ENCODE data around the gene N4BP2L2.

- TF ChIP-seq ZNF816 (CRISPR knock-in tag; IDR thresholded peaks at IDR 0.05; ENCODE audit: borderline replicate concordance), result no peak
- TF ChIP-seq CBFB (CRISPR knock-in tag; IDR thresholded peaks at IDR 0.05), result no peak
- TF ChIP-seq YY1 (IDR thresholded peaks at IDR 0.05; ENCODE audit: insufficient read depth, insufficient replicate concordance, low read depth, low read length), result no peak
- TF ChIP-seq EP300 (IDR thresholded peaks at IDR 0.05; ENCODE audit: low read depth in 2 of 2, low read length in 2 of 2), result no peak
- no peak for TF ChIP-seq EP300 (CRISPR knock-in tag; IDR thresholded peaks at IDR 0.05; ENCODE audit: borderline replicate concordance)
- no peak for TF ChIP-seq DMAP1 (CRISPR knock-in tag; IDR thresholded peaks at IDR 0.05)
- TF ChIP-seq CTCF (CRISPR knock-in tag; IDR thresholded peaks at IDR 0.05), result no peak
- TF ChIP-seq NFYB (CRISPR knock-in tag; IDR thresholded peaks at IDR 0.05), result no peak
- no peak for TF ChIP-seq ZNF496 (CRISPR knock-in tag; IDR thresholded peaks at IDR 0.05; ENCODE audit: insufficient replicate concordance)
- no peak for TF ChIP-seq ZNF281 (CRISPR knock-in tag; IDR thresholded peaks at IDR 0.05; ENCODE audit: borderline replicate concordance)
- TF ChIP-seq HINFP (CRISPR knock-in tag; IDR thresholded peaks at IDR 0.05; ENCODE audit: low read depth), result no peak
- TF ChIP-seq NRL (CRISPR knock-in tag; IDR thresholded peaks at IDR 0.05; ENCODE audit: borderline replicate concordance), result no peak
- no peak for TF ChIP-seq POLR2A (IDR thresholded peaks at IDR 0.05; ENCODE audit: insufficient read depth in 1 of 2, low read depth in 2 of 2, low read length in 2 of 2)
Measured at GRCh38 chr13:32535748-32536147, 2.8 kb downstream of the N4BP2L2 start.
